VCaP (cell line): ENCODE measurements around the gene TNIK.

ENCODE experiments used
- H3K27ac ChIP-seq: fragments of 450-650 bp; 2 replicates; pipeline ENCODE4 v1.5.1; 2017
- TF ChIP-seq, protein P1 (sequence below): fragments of 450-650 bp; conservative IDR thresholded peaks from 2 replicates; pipeline ENCODE4 v1.5.1; 2017; ENCODE audit warnings: mild to moderate bottlenecking, moderate library complexity

The TNIK gene

DNA sequence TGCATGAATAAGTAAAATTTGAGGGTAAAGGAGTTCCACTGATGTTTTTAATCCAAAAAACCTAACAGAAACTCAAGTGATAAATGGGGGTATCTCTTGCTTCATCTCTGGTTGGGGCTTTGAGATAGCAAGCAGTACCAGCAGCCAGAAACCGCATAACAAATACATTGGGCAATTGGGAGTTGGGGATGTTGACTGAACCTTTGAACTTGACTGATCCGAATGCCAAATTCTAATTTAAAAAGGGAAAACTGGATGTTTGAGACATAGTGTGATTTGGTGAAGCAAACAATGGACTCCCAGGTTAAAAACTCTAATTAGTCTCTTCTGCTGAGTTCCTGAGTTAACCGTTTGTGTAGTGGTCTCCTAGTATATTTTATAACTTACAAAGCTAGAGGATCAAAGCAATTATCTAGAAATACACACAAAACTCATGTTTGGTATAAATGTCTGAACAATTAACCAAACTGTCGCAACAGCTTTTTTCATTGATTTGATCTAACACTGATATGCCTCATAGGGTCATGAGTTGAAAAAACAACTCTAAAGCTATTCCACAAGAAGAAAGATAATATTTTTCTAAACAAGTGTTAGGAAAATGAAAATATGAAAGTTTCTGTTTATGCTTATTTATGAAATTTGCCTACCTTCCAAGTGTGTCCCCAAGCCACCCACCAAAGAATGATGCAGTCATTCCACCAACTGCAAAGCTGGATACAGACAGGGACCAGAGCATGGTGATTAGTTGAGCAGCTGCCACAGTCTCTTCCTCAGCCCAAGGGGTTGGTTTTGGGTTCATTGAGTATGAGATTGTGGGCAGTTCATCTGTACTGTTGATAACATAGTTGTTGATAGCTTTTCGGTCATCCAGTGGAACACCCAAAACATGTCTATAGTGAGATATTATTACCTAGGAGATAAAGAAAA lies 446.1 kb downstream of the TNIK start:
- H3K27ac ChIP-seq = no peak overlapping the region
- TF ChIP-seq, protein P1, sequence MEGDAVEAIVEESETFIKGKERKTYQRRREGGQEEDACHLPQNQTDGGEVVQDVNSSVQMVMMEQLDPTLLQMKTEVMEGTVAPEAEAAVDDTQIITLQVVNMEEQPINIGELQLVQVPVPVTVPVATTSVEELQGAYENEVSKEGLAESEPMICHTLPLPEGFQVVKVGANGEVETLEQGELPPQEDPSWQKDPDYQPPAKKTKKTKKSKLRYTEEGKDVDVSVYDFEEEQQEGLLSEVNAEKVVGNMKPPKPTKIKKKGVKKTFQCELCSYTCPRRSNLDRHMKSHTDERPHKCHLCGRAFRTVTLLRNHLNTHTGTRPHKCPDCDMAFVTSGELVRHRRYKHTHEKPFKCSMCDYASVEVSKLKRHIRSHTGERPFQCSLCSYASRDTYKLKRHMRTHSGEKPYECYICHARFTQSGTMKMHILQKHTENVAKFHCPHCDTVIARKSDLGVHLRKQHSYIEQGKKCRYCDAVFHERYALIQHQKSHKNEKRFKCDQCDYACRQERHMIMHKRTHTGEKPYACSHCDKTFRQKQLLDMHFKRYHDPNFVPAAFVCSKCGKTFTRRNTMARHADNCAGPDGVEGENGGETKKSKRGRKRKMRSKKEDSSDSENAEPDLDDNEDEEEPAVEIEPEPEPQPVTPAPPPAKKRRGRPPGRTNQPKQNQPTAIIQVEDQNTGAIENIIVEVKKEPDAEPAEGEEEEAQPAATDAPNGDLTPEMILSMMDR = no peak

DNA sequence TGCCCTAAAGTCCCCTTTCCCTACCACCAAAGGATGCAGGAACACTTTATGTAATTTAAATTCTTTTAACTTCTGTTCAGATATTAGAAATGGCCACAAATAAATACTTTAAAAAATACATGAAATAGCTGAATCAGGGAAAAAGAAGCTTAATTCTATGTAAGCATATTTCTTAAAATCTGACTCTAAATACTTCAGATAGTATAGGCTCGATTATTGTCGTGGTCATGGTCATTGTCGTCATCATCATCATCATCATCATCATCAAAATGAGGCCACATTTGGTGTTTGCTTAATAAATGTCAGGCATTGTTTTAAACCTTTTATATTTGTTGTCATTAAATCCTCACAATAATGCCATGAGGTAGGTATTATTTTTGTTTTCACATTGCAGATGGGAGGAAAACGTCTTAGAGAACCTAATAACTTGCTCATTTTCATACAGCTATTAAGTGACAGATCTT lies 448.3 kb downstream of the TNIK start:
- no peak overlapping the region for H3K27ac ChIP-seq
- TF ChIP-seq, protein P1 = no peak
